Stomach smooth muscle (tissue), 2 donors: ENCODE data around the gene LARP1B.
"Not testable (repeated sequence)": the region's sequence is repeated elsewhere in the genome, so short reads cannot be mapped to it uniquely, and the experiment has no call there.

ENCODE experiments used
- H3K27ac ChIP-seq: one replicate; pipeline ENCODE4 v1.7.0; 2013; ENCODE audit warnings: mild to moderate bottlenecking, low read length, inconsistent platforms
- H3K27me3 ChIP-seq, 2 donors: one replicate each; pipeline ENCODE4 v1.7.0; 2013; ENCODE audit warnings: low read length in 2 of 2; ENCODE audit not compliant: insufficient read depth in 2 of 2, control insufficient read depth in 1 of 2
- H3K36me3 ChIP-seq, 2 donors: one replicate each; pipeline ENCODE4 v1.7.0; 2013; ENCODE audit warnings: low read length in 2 of 2; ENCODE audit not compliant: control insufficient read depth in 2 of 2, insufficient read depth in 2 of 2
- H3K4me1 ChIP-seq: one replicate; pipeline ENCODE4 v1.7.0; 2013; ENCODE audit warnings: low read length; ENCODE audit not compliant: control insufficient read depth, insufficient read depth
- H3K4me3 ChIP-seq, 2 donors: one replicate each; pipeline ENCODE4 v1.7.0; 2013; ENCODE audit warnings: low read length in 2 of 2
- H3K9ac ChIP-seq, 2 donors: one replicate each; pipeline ENCODE4 v1.7.0; 2013; ENCODE audit warnings: low read length in 2 of 2, mild to moderate bottlenecking in 1 of 2
- H3K9me3 ChIP-seq, 2 donors: one replicate each; pipeline ENCODE4 v1.7.0; 2013; ENCODE audit warnings: low read length in 2 of 2; ENCODE audit not compliant: control insufficient read depth in 2 of 2
- donor health status: healthy.
- donor health status: Pancreatic carcinoma.

The LARP1B gene

GRCh38 chr4:128060699-128061565, at the start of gene LARP1B:
Gene LARP1B (plus strand): TSS chr4:128061312. CDS start chr4:128074952, 13,640 bp downstream.
- peak within 1 kb of the TSS; percentile 85 for H3K27ac ChIP-seq
- H3K27me3 ChIP-seq, result no peaks in the 10 kb centered on the region
- H3K9ac ChIP-seq, result peak within 1 kb of the TSS; percentile 94 to 96
- H3K4me3 ChIP-seq, result peak within 1 kb of the TSS; percentile 85 to 86
- H3K36me3 ChIP-seq, result no peaks in the 10 kb centered on the region
- peaks cover 11% of the 10 kb centered on the region for H3K4me1 ChIP-seq
- no peaks in the 10 kb centered on the region for H3K9me3 ChIP-seq

GRCh38 chr4:128025319-128025718, 35.8 kb upstream of the LARP1B start:
- Histone ChIP-seq H3K4me1 (no peaks in the 10 kb centered on the region), H3K36me3 (peaks cover under 1 to 15% of the 10 kb centered on the region in 2 donors), H3K4me3 (no peak overlapping the region), H3K27ac (no peak overlapping the region), H3K9ac (no peak overlapping the region), H3K9me3 (no peaks in the 10 kb centered on the region), H3K27me3 (no peaks in the 10 kb centered on the region)

GRCh38 chr4:128029907-128030306, 31.2 kb upstream of the LARP1B start:
- H3K27ac ChIP-seq, result no peak overlapping the region
- no peaks in the 10 kb centered on the region for H3K4me1 ChIP-seq
- no peaks in the 10 kb centered on the region for H3K9me3 ChIP-seq
- no peak overlapping the region for H3K9ac ChIP-seq
- peaks cover 6 to 7% of the 10 kb centered on the region in 2 donors for H3K36me3 ChIP-seq
- no peaks in the 10 kb centered on the region for H3K27me3 ChIP-seq
- H3K4me3 ChIP-seq, result no peak overlapping the region

- Histone ChIP-seq H3K27ac (no peak overlapping the region), H3K27me3 (no peaks in the 10 kb centered on the region), H3K9me3 (no peaks in the 10 kb centered on the region), H3K36me3 (peaks cover 6 to 7% of the 10 kb centered on the region in 2 donors), H3K9ac (no peak overlapping the region), H3K4me3 (no peak overlapping the region), H3K4me1 (no peaks in the 10 kb centered on the region)
Measured at GRCh38 chr4:128031756-128032384, 29.2 kb upstream of the LARP1B start.

DNA sequence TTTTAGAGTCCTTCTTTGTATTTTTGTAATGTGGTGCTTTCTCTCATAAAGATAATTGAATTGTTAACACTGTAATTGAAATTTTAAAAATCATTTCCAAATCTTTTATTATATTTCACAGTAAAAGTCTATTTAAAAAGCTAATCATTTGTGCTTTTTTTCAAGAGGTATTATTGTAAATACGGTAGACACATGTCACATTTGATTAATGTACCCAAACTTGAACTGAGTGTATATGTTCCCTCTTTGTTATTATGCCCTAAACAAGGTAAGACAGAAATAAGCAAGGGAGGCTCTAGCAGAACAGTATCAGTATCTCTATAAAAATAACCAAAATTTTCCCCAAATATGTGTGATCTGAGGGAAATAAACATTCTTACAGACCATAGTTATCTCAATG, 21.5 kb upstream of the LARP1B start:
- Histone ChIP-seq H3K9ac (no peak overlapping the region), H3K36me3 (no peaks in the 10 kb centered on the region), H3K27me3 (no peaks in the 10 kb centered on the region), H3K4me1 (no peaks in the 10 kb centered on the region), H3K27ac (no peak overlapping the region), H3K9me3 (no peaks in the 10 kb centered on the region), H3K4me3 (no peak overlapping the region)

GRCh38 chr4:128047019-128047418, 14.1 kb upstream of the LARP1B start:
- H3K27ac ChIP-seq, H3K36me3 ChIP-seq, H3K9ac ChIP-seq, H3K4me3 ChIP-seq, H3K27me3 ChIP-seq, H3K9me3 ChIP-seq, H3K4me1 ChIP-seq: not testable (repeated sequence)

GRCh38 chr4:128047514-128047913, 13.6 kb upstream of the LARP1B start:
- not testable (repeated sequence) for H3K27ac ChIP-seq, H3K9ac ChIP-seq, H3K27me3 ChIP-seq, H3K4me1 ChIP-seq, H3K36me3 ChIP-seq, H3K9me3 ChIP-seq, H3K4me3 ChIP-seq

GRCh38 chr4:128051229-128051628, 9.9 kb upstream of the LARP1B start:
- H3K4me3 ChIP-seq, H3K36me3 ChIP-seq, H3K27ac ChIP-seq, H3K4me1 ChIP-seq, H3K27me3 ChIP-seq, H3K9ac ChIP-seq, H3K9me3 ChIP-seq: not testable (repeated sequence)

- not testable (repeated sequence) for H3K27ac ChIP-seq, H3K36me3 ChIP-seq, H3K27me3 ChIP-seq, H3K4me3 ChIP-seq, H3K9ac ChIP-seq, H3K4me1 ChIP-seq, H3K9me3 ChIP-seq
Measured at GRCh38 chr4:128054907-128055306, 6.2 kb upstream of the LARP1B start.

DNA sequence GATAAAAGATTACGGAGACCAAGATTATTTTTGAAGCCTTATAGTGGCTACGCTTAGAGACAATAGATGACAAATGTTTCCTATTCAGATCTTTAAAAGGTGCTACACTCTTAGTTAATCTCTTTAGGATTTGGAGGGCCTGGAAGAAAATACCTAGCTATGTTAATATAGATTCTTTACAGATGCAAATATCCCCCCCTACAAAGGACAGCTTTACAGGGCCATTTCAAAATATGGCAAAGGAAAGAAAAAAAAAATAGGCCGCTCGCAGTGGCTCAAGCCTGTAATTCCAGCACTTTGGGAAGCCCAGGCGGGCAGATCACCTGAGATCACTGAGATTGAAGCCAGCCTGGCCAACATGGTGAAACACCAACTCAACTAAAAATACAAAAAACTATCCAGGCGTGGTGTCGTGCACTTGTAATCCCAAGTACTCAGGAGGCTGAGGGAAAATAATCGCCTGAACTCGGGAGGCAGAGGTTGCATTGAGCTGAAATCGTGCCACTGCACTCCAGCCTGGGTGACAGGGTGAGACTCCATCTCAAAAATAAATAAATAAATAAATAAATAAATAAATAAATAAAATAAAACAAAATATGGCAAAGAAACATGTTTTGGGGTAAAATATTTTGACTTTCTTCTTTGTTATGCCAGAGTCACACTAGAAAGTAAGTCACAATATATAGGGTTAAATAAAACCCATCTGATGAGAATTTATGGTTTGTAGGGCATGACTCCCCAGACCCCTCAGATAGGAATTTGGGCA, 5.5 kb upstream of the LARP1B start:
- H3K4me3 ChIP-seq, H3K9ac ChIP-seq, H3K9me3 ChIP-seq, H3K4me1 ChIP-seq, H3K27ac ChIP-seq, H3K36me3 ChIP-seq, H3K27me3 ChIP-seq: not testable (repeated sequence)
